Neural cell (in vitro differentiated cells): Measurements from ENCODE around the gene ARFIP2.

Experiments used
- CTCF ChIP-seq: fragments of 450-650 bp; IDR thresholded peaks from 2 replicates; pipeline ENCODE4 v1.5.1; 2014; ENCODE audit warnings: antibody characterized with exemption, mild to moderate bottlenecking, moderate library complexity; ENCODE audit not compliant: poor library complexity, severe bottlenecking
- EP300 ChIP-seq: fragments of 450-650 bp; conservative IDR thresholded peaks from 2 replicates; pipeline ENCODE4 v1.6.1; 2014; ENCODE audit warnings: antibody characterized with exemption, mild to moderate bottlenecking, moderate library complexity; ENCODE audit not compliant: poor library complexity, severe bottlenecking
- EZH2 ChIP-seq: fragments of 200-600, 300-800 bp; shearing (Covaris generic), sonication (generic); IDR thresholded peaks from 2 replicates; pipeline ENCODE4 v1.6.1; 2014; ENCODE audit warnings: antibody characterized with exemption, low read length, borderline replicate concordance, mild to moderate bottlenecking; ENCODE audit not compliant: insufficient read depth, poor library complexity, severe bottlenecking
- MXI1 ChIP-seq: fragments of 450-650 bp; conservative IDR thresholded peaks from 2 replicates; pipeline ENCODE4 v1.6.1; 2014; ENCODE audit warnings: antibody characterized with exemption, mild to moderate bottlenecking; ENCODE audit not compliant: poor library complexity, severe bottlenecking
- POLR2AphosphoS5 ChIP-seq: IDR thresholded peaks from 2 replicates; pipeline ENCODE4 v1.6.1; 2012
- RAD21 ChIP-seq: fragments of 450-650 bp; conservative IDR thresholded peaks from 2 replicates; pipeline ENCODE4 v1.6.1; 2014; ENCODE audit warnings: antibody characterized with exemption, mild to moderate bottlenecking, moderate library complexity
- REST ChIP-seq: IDR thresholded peaks from 2 replicates; pipeline ENCODE4 v1.6.1; 2012; ENCODE audit warnings: borderline replicate concordance
- SMC3 ChIP-seq: fragments of 450-650 bp; conservative IDR thresholded peaks from 2 replicates; pipeline ENCODE4 v1.6.1; 2014; ENCODE audit warnings: antibody characterized with exemption, mild to moderate bottlenecking, moderate library complexity; ENCODE audit not compliant: poor library complexity
- TAF1 ChIP-seq: IDR thresholded peaks from 2 replicates; pipeline ENCODE4 v1.6.1; 2012; ENCODE audit warnings: low read depth

- TF ChIP-seq CTCF (no peak), SMC3 (no peak), EZH2 (no peak), POLR2AphosphoS5 (no peak), REST (no peak), EP300 (no peak), RAD21 (no peak), TAF1 (no peak), MXI1 (no peak)
Measured at GRCh38 chr11:6516865-6517264, 35.7 kb upstream of the ARFIP2 start.
